GM20000 (cell line): ENCODE measurements around the gene SAPCD1.

Source experiments
- DNase-seq: peaks from one replicate; pipeline ENCODE4 v3.0.0; 2012; ENCODE audit warnings: low spot score
- CTCF ChIP-seq: IDR thresholded peaks from 2 replicates; pipeline ENCODE4 v1.5.1; 2012; ENCODE audit warnings: mild to moderate bottlenecking, control low read depth; ENCODE audit errors: extremely low read depth, missing control alignments

Gene SAPCD1

GRCh38 chr6:31776989-31777666 is 14.7 kb downstream of the SAPCD1 start, which contains the start of gene VWA7:
VWA7 (minus strand) TSS chr6:31777328; CDS start chr6:31776779, 549 bp downstream.
- peak; percentile 93 for DNase-seq
- TF ChIP-seq CTCF: no peak

GRCh38 chr6:31777667-31778050 is 15.2 kb downstream of the SAPCD1 start:
- no peak for DNase-seq
- no peak for TF ChIP-seq CTCF

GRCh38 chr6:31778193-31778592 is 15.7 kb downstream of the SAPCD1 start:
- no peak for DNase-seq

GRCh38 chr6:31778999-31779885 is 16.8 kb downstream of the SAPCD1 start:
- DNase-seq: no peak
- no peak for TF ChIP-seq CTCF

More at GRCh38 chr6:31778193-31778592, 15.7 kb downstream of the SAPCD1 start:
- TF ChIP-seq CTCF: no peak

GRCh38 chr6:31779908-31780307 is 17.5 kb downstream of the SAPCD1 start:
- TF ChIP-seq CTCF: no peak
- no peak for DNase-seq

- no peak for DNase-seq
- TF ChIP-seq CTCF: no peak
Measured at GRCh38 chr6:31780507-31781243, 18.2 kb downstream of the SAPCD1 start.
